Activated CD4-positive, alpha-beta T cell treated with anti-CD3 and anti-CD28 coated beads for 4 hours (primary cell): Measurements from ENCODE around the gene CDYL.

ENCODE experiments used
- DNase-seq, 2 donors: peaks; one replicate each; pipeline ENCODE4 v3.0.0-alpha.2; 2020

Gene CDYL

GRCh38 chr6:4910037-4910760 is 134.0 kb downstream of the CDYL start:
- DNase-seq, result no peak

GRCh38 chr6:4912559-4912958 is 136.4 kb downstream of the CDYL start:
- no peak for DNase-seq

GRCh38 chr6:4913705-4914419 is 137.7 kb downstream of the CDYL start:
- no peak for DNase-seq

- no peak for DNase-seq
Measured at GRCh38 chr6:4914420-4915159, 138.4 kb downstream of the CDYL start.

GRCh38 chr6:4916954-4917561 is 140.9 kb downstream of the CDYL start:
- no peak for DNase-seq

- DNase-seq, result no peak
Measured at GRCh38 chr6:4920914-4921410, 144.8 kb downstream of the CDYL start.

- no peak for DNase-seq
Measured at GRCh38 chr6:4922488-4923037, 146.4 kb downstream of the CDYL start.

GRCh38 chr6:4923081-4923480 is 146.9 kb downstream of the CDYL start:
- no peak for DNase-seq

GRCh38 chr6:4924661-4925271 is 148.6 kb downstream of the CDYL start:
- DNase-seq, result no peak

- DNase-seq, result no peak
Measured at GRCh38 chr6:4925580-4925979, 149.4 kb downstream of the CDYL start.

GRCh38 chr6:4928426-4928825 is 152.2 kb downstream of the CDYL start:
- no peak for DNase-seq

GRCh38 chr6:4929097-4929718 is 153.0 kb downstream of the CDYL start:
- no peak for DNase-seq

- DNase-seq, result no peak
Measured at GRCh38 chr6:4930025-4930691, 154.0 kb downstream of the CDYL start.

- DNase-seq, result no peak
Measured at GRCh38 chr6:4931530-4932227, 155.5 kb downstream of the CDYL start.

- no peak for DNase-seq
Measured at GRCh38 chr6:4932228-4932903, 156.2 kb downstream of the CDYL start.

- DNase-seq, result no peak
Measured at GRCh38 chr6:4935486-4935885, 159.3 kb downstream of the CDYL start.

- no peak for DNase-seq
Measured at GRCh38 chr6:4935975-4936680, 159.9 kb downstream of the CDYL start.

- DNase-seq, result no peak
Measured at GRCh38 chr6:4936681-4937041, 160.5 kb downstream of the CDYL start.

- no peak for DNase-seq
Measured at GRCh38 chr6:4937414-4937813, 161.2 kb downstream of the CDYL start.

- DNase-seq, result no peak
Measured at GRCh38 chr6:4939241-4939640, 163.0 kb downstream of the CDYL start.
